ENCODE data around the gene GLT1D1. TPM values are rescaled to one million over a fixed set of nuclear protein-coding genes. Genes with fewer than 3 reads are reported as not detected.

Gene GLT1D1
- total RNA-seq, 1 experiment from 2014 or later, result not detected

- no peak for DNase-seq (ENCODE audit: low read depth)
Observed at GRCh38 chr12:128995619-128996018, 142.3 kb downstream of the GLT1D1 start.

- no peak for DNase-seq (ENCODE audit: low read depth)
Observed at GRCh38 chr12:129001826-129002225, 148.5 kb downstream of the GLT1D1 start.

GRCh38 chr12:129002427-129002826 is 149.1 kb downstream of the GLT1D1 start:
- no peak for DNase-seq (ENCODE audit: low read depth)

GRCh38 chr12:129005416-129005815 is 152.1 kb downstream of the GLT1D1 start:
- no peak for DNase-seq (ENCODE audit: low read depth)

GRCh38 chr12:129005829-129006228 is 152.6 kb downstream of the GLT1D1 start:
- DNase-seq (ENCODE audit: low read depth), result no peak

- no peak for DNase-seq (ENCODE audit: low read depth)
Observed at GRCh38 chr12:129009833-129010622, 156.8 kb downstream of the GLT1D1 start.

- no peak for DNase-seq (ENCODE audit: low read depth)
Observed at GRCh38 chr12:129016159-129016558, 162.9 kb downstream of the GLT1D1 start.

GRCh38 chr12:129025055-129025454 is 171.8 kb downstream of the GLT1D1 start:
- no peak for DNase-seq (ENCODE audit: low read depth)

GRCh38 chr12:129028844-129029243 is 175.6 kb downstream of the GLT1D1 start:
- DNase-seq (ENCODE audit: low read depth), result no peak

Other genes starting within 250 kb of the GLT1D1 start
- 22.8 and 29.7 TPM in 2 replicates for gene SLC15A4, start 29.5 kb upstream of the GLT1D1 start, total RNA-seq (2014; rRNA removed; shearing (Covaris generic))

All from HT1080 (cell line).